Measurements from ENCODE around the gene PLK2. TPM values are rescaled to one million over a fixed set of nuclear protein-coding genes. Genes with fewer than 3 reads are reported as not detected.

Gene PLK2
- total RNA-seq (2014; rRNA removed; shearing (Covaris generic)), result 38.8 and 41.6 TPM in 2 replicates

- H3K36me3 ChIP-seq, result peaks cover 33% of the 10 kb centered on the region
Measured at GRCh38 chr5:58460002-58460731, at the start of gene PLK2. Gene PLK2 (minus strand): TSS chr5:58460086. CDS start chr5:58459959, 127 bp downstream.

GRCh38 chr5:58507715-58508114, 47.8 kb upstream of the PLK2 start:
- DNase-seq, result no peak
- Histone ChIP-seq H3K27me3 (0 out of 2 replicates have a peak, but pooled peaks cover 5% of the 10 kb centered on the region), H3K4me1 (no peaks in the 10 kb centered on the region)

More at GRCh38 chr5:58460002-58460731, at the start of gene PLK2:
- H3K4me3 ChIP-seq, result peak within 1 kb of the TSS; percentile 81
- H3K4me1 ChIP-seq, result peaks cover 12% of the 10 kb centered on the region
- peak within 1 kb of the TSS; percentile 86 for H3K27ac ChIP-seq
- no peaks in the 10 kb centered on the region for H3K27me3 ChIP-seq
- H3K9me3 ChIP-seq (replicated peaks), result no peaks in the 10 kb centered on the region
- DNase-seq, result peak; percentile 90 to 92

DNA sequence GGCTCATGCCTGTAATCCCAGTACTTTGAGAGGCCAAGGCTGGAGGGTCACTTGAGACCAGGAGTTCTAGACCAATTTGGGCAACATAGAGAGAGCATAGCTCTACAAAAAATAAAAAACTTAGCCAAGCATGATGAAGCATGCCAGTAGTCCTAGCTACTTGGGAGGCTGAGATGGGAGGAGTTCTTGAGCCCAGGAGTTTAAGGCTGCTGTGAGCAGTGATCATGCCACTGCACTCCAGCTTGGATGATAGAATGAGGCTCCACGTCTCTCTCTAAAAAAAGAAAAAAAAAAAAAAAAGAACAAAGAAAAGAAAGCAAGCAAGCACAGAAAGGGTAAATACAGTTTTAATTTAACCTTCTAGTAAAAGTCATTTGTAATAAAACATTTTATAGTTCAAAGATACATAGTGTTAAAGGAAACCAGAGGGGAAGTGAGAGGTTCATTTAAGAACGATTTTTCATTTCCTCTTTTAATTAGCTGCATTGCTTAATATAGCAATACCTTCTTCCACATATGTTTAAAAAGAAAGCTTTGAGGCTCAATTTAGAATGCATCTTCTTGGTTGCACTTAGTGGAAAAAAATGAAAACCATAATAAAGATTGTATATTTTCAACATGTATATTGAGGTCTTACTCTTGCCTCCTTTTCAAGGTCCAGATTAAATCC, 46.2 kb upstream of the PLK2 start:
- H3K36me3 ChIP-seq, result no peaks in the 10 kb centered on the region
- no peak for DNase-seq
- H3K9me3 ChIP-seq (replicated peaks), result 0 out of 2 replicates have a peak, but pooled peaks cover 3% of the 10 kb centered on the region
- H3K27me3 ChIP-seq, result peaks cover 10% of the 10 kb centered on the region; the same call in 1 of the 2 replicates
- H3K27ac ChIP-seq, result no peak overlapping the region
- no peaks in the 10 kb centered on the region for H3K4me1 ChIP-seq
- H3K4me3 ChIP-seq, result no peak overlapping the region

More at GRCh38 chr5:58507715-58508114, 47.8 kb upstream of the PLK2 start:
- H3K36me3 ChIP-seq, result no peaks in the 10 kb centered on the region
- no peak overlapping the region for H3K4me3 ChIP-seq
- H3K27ac ChIP-seq, result no peak overlapping the region
- 0 out of 2 replicates have a peak, but pooled peaks cover 3% of the 10 kb centered on the region for H3K9me3 ChIP-seq (replicated peaks)

DNA sequence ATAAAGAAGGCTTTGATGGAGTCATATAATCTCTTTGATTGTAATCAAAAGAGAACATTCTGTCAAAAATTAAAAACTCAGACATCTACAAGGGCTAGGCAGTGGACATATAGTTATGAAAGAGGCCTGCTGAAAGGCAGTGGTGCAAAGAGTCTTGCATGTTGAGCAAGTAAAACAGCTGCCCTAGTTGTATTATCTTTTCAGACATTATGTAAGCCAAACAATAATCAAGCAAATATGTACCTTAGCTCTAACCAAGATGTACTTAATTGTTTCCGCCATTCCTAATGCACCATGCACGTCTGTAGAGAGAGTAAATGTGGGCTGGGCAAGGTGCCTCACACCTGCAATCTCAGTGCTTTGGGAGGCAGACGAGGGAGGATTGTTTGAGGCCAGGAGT, 45.6 kb upstream of the PLK2 start:
- 0 out of 2 replicates have a peak, but pooled peaks cover 3% of the 10 kb centered on the region for H3K9me3 ChIP-seq (replicated peaks)

DNA sequence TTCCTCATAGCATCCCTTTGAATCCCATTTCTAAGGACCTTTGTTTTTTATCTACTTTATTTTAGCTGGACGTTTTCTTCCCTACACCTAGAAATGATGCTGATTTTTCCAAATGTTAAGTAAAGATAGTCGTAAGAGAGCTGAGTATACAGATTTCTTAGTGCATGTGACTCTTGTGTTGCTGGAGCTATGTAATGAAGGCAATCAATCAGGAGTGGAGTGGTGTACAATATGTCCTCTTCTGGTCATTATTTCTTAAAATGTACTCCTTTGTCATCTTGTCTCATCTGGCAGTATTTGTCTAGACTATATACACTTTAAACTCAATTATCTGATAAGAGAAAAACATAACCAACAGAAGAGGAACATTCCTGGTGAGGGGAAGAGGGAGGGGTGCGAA, 44.9 kb upstream of the PLK2 start:
- Histone ChIP-seq H3K27ac (no peak overlapping the region), H3K36me3 (no peaks in the 10 kb centered on the region), H3K4me1 (no peaks in the 10 kb centered on the region), H3K9me3 (replicated peaks) (0 out of 2 replicates have a peak, but pooled peaks cover 3% of the 10 kb centered on the region), H3K27me3 (peaks cover 10% of the 10 kb centered on the region; the same call in 1 of the 2 replicates), H3K4me3 (no peak overlapping the region)
- no peak for DNase-seq

More for the DNA sequence above, 45.6 kb upstream of the PLK2 start:
- peaks cover 10% of the 10 kb centered on the region; the same call in 1 of the 2 replicates for H3K27me3 ChIP-seq
- no peak for DNase-seq
- H3K4me1 ChIP-seq, result no peaks in the 10 kb centered on the region
- no peak overlapping the region for H3K27ac ChIP-seq
- H3K36me3 ChIP-seq, result no peaks in the 10 kb centered on the region
- no peak overlapping the region for H3K4me3 ChIP-seq

DNA sequence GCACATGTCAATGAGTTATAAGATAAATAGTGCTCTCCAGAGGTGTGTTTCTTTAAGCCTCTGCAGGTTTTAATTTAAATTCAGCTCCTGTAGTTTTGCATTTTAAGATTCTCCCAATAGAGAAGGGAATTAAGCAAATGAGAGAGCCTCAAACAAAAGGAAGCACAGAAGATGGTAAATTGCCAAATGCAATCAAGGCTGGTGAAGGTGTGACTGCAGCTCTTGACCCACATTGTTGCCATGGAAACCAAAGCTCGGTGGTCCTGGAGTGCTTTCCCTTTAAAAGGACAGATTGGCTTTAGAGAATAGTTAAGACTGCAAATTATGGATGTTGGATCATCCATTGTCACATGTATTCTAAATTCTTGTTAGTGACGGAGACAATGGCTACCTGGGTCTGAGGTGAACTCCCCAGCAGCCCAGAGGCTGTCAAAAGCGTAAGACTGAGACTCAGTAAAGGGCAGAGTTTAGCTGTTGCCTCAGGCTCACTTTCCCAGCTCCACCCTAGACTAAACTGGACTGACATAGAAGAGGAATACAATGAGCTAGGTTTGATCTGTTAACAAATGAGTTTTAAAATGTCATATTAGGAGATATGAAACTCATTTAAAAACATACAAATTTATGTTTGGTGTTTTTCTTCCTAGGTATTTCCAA, 43.6 kb upstream of the PLK2 start:
- peaks cover 10% of the 10 kb centered on the region; the same call in 1 of the 2 replicates for H3K27me3 ChIP-seq
- H3K4me1 ChIP-seq, result no peaks in the 10 kb centered on the region
- no peak overlapping the region for H3K27ac ChIP-seq
- DNase-seq, result no peak
- no peaks in the 10 kb centered on the region for H3K36me3 ChIP-seq
- H3K9me3 ChIP-seq (replicated peaks), result 0 out of 2 replicates have a peak, but pooled peaks cover 3% of the 10 kb centered on the region
- no peak overlapping the region for H3K4me3 ChIP-seq

- Histone ChIP-seq H3K9me3 (replicated peaks) (0 out of 2 replicates have a peak, but pooled peaks cover 3% of the 10 kb centered on the region), H3K27ac (no peak overlapping the region), H3K36me3 (no peaks in the 10 kb centered on the region), H3K4me1 (no peaks in the 10 kb centered on the region), H3K4me3 (no peak overlapping the region), H3K27me3 (peaks cover 10% of the 10 kb centered on the region; the same call in 1 of the 2 replicates)
- DNase-seq, result no peak
Measured at GRCh38 chr5:58501778-58502417, 42.0 kb upstream of the PLK2 start.

DNA sequence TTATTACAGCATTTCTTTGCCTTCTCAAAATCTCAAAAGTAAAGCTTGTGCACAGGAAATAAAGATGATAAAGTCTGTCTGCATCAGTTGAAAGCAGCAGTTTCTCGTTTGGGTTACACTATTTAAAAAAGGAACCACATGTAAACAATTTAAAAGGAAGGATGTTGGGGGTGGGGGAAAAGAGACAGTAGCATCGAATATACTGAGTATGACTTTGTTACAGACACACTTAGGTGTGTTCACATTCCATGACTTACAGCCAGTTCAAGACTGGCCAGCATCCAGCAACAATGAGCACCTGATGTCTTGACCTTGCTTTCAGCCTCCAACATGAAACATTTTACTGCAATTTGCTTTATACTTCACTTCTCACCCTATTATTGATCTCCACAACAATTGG, 40.1 kb upstream of the PLK2 start:
- Histone ChIP-seq H3K9me3 (replicated peaks) (0 out of 2 replicates have a peak, but pooled peaks cover 3% of the 10 kb centered on the region), H3K4me1 (no peaks in the 10 kb centered on the region), H3K27me3 (peaks cover 10% of the 10 kb centered on the region; the same call in 1 of the 2 replicates), H3K4me3 (no peak overlapping the region), H3K27ac (no peak overlapping the region), H3K36me3 (no peaks in the 10 kb centered on the region)
- DNase-seq, result no peak

GRCh38 chr5:58499231-58499630, 39.3 kb upstream of the PLK2 start:
- H3K9me3 ChIP-seq (replicated peaks), result no peaks in the 10 kb centered on the region
- peaks cover 10% of the 10 kb centered on the region; the same call in 1 of the 2 replicates for H3K27me3 ChIP-seq
- H3K4me3 ChIP-seq, result no peak overlapping the region
- no peak for DNase-seq
- no peak overlapping the region for H3K27ac ChIP-seq
- no peaks in the 10 kb centered on the region for H3K4me1 ChIP-seq
- H3K36me3 ChIP-seq, result no peaks in the 10 kb centered on the region

GRCh38 chr5:58498340-58498942, 38.6 kb upstream of the PLK2 start:
- peak; percentile 20 to 53 for DNase-seq
- H3K27me3 ChIP-seq, result peaks cover 7% of the 10 kb centered on the region; the same call in 1 of the 2 replicates
- no peak overlapping the region for H3K27ac ChIP-seq

GRCh38 chr5:58497921-58498320, 38.0 kb upstream of the PLK2 start:
- Histone ChIP-seq H3K36me3 (no peaks in the 10 kb centered on the region), H3K27ac (no peak overlapping the region), H3K4me3 (no peak overlapping the region), H3K4me1 (no peaks in the 10 kb centered on the region), H3K9me3 (replicated peaks) (no peaks in the 10 kb centered on the region), H3K27me3 (peaks cover 4% of the 10 kb centered on the region; the same call in 1 of the 2 replicates)
- DNase-seq, result no peak

More at GRCh38 chr5:58498340-58498942, 38.6 kb upstream of the PLK2 start:
- H3K4me1 ChIP-seq, result no peaks in the 10 kb centered on the region
- no peaks in the 10 kb centered on the region for H3K36me3 ChIP-seq
- H3K4me3 ChIP-seq, result no peak overlapping the region
- H3K9me3 ChIP-seq (replicated peaks), result no peaks in the 10 kb centered on the region

DNA sequence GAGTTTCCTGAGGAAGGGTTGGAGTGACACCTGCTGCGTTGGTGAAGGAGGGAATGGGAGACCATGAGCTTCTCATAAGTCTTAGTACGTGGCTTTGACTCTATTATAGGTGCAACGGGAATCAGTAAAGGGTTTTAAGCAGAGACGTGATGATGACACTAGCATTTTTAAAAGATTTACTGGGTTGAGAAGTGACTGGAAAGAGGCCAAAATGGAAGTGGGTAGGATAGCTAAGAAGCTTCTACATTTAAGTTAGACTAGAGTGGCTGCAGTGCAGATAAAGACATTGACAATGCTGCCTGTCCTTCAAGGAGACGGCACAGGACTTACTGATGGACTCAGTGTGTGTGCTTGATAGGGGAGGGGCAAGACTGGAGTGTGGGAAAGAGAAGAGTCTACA, 37.5 kb upstream of the PLK2 start:
- Histone ChIP-seq H3K36me3 (no peaks in the 10 kb centered on the region), H3K9me3 (replicated peaks) (no peaks in the 10 kb centered on the region), H3K27me3 (peaks cover 2% of the 10 kb centered on the region; the same call in 1 of the 2 replicates), H3K4me3 (no peak overlapping the region), H3K27ac (no peak overlapping the region), H3K4me1 (no peaks in the 10 kb centered on the region)
- no peak for DNase-seq

DNA sequence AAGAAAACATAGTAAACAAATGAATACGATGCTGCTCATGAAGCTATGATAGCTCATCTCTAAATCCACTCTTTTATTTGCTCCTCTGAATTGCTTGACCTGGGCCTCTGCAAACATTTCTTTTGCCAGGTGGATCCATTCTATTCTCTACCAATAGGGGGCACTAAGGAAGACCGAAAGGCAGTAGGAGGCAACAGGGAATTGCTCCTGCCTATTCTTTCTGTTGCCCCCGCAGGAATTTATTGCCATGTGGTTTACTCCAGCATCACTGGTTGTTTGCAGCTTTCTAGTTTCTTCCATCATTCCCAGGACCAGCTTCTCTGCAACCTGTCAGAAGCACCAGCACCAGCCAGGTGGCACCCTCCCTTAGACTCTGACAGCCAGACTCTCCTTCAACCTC, 36.6 kb upstream of the PLK2 start:
- H3K27ac ChIP-seq, result no peak overlapping the region
- no peak overlapping the region for H3K4me3 ChIP-seq
- H3K4me1 ChIP-seq, result no peaks in the 10 kb centered on the region
- H3K9me3 ChIP-seq (replicated peaks), result no peaks in the 10 kb centered on the region
- DNase-seq, result peak in 1 of 2 experiments; percentile 13
- H3K27me3 ChIP-seq, result no peaks in the 10 kb centered on the region
- H3K36me3 ChIP-seq, result no peaks in the 10 kb centered on the region

DNA sequence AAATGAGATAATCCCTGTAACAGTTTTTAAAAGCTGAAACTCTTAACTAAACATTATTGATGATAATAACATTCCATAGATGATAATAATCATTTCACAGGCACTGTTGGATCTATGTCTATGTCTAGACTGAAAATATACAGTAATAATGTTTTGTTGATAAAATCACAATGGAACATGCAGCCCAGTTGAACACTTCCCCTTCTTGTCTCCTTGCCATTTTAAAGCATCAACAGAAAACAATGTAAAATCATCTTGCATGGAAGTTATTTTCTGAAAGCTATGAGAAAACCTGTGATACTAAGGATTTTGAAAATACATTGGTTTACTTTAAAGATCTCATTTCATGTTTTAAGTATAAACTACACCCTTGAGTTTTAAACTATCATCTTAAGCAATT, 33.3 kb upstream of the PLK2 start:
- no peak overlapping the region for H3K27ac ChIP-seq
- H3K36me3 ChIP-seq, result no peaks in the 10 kb centered on the region
- no peak for DNase-seq
- H3K27me3 ChIP-seq, result peaks cover 4% of the 10 kb centered on the region; the same call in 1 of the 2 replicates
- no peak overlapping the region for H3K4me3 ChIP-seq
- no peaks in the 10 kb centered on the region for H3K4me1 ChIP-seq
- no peaks in the 10 kb centered on the region for H3K9me3 ChIP-seq (replicated peaks)

All from SJCRH30 (cell line).